HL-60 (cell line): ENCODE data around the gene DNAJC17.

Source experiments
- DNase-seq, 2 experiments: peaks; one replicate each; pipeline ENCODE4 v3.0.0-alpha.2; 2010 to 2020; ENCODE audit warnings: low read depth in 1 of 2, low spot score in 1 of 2
- H3K27ac ChIP-seq: fragments of 250-450 bp; sonication (Bioruptor Pico); replicated peaks from 2 replicates; pipeline ENCODE4 v1.5.1; 2020; ENCODE audit warnings: mild to moderate bottlenecking, moderate library complexity
- H3K27me3 ChIP-seq: fragments of 250-450 bp; sonication (Bioruptor Pico); 2 replicates; pipeline ENCODE4 v1.5.1; 2021; ENCODE audit warnings: mild to moderate bottlenecking, moderate library complexity; ENCODE audit not compliant: insufficient read depth, poor library complexity, severe bottlenecking
- H3K4me3 ChIP-seq: replicated peaks from 2 replicates; pipeline ENCODE4 v1.5.1; 2011; ENCODE audit warnings: mild to moderate bottlenecking, control low read depth, low read length; ENCODE audit not compliant: insufficient read depth
- GABPA ChIP-seq: IDR thresholded peaks from 2 replicates; pipeline ENCODE4 v1.6.1; 2012; ENCODE audit warnings: low read depth
- POLR2AphosphoS5 ChIP-seq: IDR thresholded peaks from 2 replicates; pipeline ENCODE4 v1.6.1; 2012; ENCODE audit warnings: low read depth
- SPI1 ChIP-seq: IDR thresholded peaks from 2 replicates; pipeline ENCODE4 v1.6.1; 2012; ENCODE audit warnings: low read depth, mild to moderate bottlenecking, borderline replicate concordance
- TF ChIP-seq, protein P1 (sequence below): IDR thresholded peaks from 2 replicates; pipeline ENCODE4 v1.6.1; 2012; ENCODE audit warnings: low read depth; ENCODE audit not compliant: insufficient replicate concordance
- TF ChIP-seq, protein P2 (sequence below): IDR thresholded peaks from one replicate; pipeline ENCODE4 v1.5.1; 2011; ENCODE audit warnings: low read length, control low read depth, inconsistent platforms; ENCODE audit not compliant: insufficient read depth

Gene DNAJC17

DNA sequence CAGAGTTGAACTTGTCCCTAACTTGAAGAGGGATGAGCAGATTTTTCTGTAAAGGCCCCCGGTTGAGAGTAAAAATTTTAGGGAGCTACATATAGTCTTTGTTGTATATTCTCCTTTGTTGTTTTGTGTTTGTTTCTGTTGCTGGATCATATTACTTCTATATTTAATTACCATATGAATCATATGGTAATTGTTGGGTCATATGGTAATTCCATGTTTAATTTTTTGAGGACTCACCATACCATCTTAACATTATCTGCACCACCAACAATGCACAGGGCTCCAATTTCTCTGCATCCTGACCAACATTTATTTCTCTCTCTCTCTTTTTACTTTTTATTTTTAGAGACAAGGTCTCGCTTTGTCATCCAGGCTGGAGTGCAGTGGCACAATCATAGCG, 7.8 kb downstream of the DNAJC17 start:
- TF ChIP-seq SPI1 (no peak), GABPA (no peak), POLR2AphosphoS5 (no peak)
- TF ChIP-seq, protein P1, sequence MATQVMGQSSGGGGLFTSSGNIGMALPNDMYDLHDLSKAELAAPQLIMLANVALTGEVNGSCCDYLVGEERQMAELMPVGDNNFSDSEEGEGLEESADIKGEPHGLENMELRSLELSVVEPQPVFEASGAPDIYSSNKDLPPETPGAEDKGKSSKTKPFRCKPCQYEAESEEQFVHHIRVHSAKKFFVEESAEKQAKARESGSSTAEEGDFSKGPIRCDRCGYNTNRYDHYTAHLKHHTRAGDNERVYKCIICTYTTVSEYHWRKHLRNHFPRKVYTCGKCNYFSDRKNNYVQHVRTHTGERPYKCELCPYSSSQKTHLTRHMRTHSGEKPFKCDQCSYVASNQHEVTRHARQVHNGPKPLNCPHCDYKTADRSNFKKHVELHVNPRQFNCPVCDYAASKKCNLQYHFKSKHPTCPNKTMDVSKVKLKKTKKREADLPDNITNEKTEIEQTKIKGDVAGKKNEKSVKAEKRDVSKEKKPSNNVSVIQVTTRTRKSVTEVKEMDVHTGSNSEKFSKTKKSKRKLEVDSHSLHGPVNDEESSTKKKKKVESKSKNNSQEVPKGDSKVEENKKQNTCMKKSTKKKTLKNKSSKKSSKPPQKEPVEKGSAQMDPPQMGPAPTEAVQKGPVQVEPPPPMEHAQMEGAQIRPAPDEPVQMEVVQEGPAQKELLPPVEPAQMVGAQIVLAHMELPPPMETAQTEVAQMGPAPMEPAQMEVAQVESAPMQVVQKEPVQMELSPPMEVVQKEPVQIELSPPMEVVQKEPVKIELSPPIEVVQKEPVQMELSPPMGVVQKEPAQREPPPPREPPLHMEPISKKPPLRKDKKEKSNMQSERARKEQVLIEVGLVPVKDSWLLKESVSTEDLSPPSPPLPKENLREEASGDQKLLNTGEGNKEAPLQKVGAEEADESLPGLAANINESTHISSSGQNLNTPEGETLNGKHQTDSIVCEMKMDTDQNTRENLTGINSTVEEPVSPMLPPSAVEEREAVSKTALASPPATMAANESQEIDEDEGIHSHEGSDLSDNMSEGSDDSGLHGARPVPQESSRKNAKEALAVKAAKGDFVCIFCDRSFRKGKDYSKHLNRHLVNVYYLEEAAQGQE, result no peak
- TF ChIP-seq, protein P2, sequence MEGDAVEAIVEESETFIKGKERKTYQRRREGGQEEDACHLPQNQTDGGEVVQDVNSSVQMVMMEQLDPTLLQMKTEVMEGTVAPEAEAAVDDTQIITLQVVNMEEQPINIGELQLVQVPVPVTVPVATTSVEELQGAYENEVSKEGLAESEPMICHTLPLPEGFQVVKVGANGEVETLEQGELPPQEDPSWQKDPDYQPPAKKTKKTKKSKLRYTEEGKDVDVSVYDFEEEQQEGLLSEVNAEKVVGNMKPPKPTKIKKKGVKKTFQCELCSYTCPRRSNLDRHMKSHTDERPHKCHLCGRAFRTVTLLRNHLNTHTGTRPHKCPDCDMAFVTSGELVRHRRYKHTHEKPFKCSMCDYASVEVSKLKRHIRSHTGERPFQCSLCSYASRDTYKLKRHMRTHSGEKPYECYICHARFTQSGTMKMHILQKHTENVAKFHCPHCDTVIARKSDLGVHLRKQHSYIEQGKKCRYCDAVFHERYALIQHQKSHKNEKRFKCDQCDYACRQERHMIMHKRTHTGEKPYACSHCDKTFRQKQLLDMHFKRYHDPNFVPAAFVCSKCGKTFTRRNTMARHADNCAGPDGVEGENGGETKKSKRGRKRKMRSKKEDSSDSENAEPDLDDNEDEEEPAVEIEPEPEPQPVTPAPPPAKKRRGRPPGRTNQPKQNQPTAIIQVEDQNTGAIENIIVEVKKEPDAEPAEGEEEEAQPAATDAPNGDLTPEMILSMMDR, result no peak
- Histone ChIP-seq H3K27ac (no peak overlapping the region), H3K4me3 (no peak overlapping the region), H3K27me3 (no peaks in the 10 kb centered on the region)
- no peak for DNase-seq

DNA sequence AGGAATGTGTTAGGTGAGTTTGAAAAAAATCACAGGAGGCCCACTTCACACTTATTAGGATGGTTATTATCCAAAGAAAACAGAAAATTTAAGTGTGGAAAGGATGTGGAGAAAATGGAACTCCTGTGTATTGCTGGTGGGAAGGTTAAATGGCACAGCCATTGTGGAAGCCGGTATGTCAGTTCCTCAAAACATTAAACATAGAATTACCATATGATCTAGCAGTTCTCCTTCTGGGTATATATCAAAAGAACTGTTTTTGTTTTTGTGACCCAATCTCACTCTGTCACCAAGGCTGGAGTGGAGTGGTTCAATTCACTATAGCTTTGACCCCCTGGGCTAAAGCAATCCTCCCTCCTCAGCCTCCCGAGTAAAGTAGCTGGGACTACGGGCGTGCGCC, 10.8 kb downstream of the DNAJC17 start:
- H3K27ac ChIP-seq, result no peak overlapping the region
- H3K27me3 ChIP-seq, result no peaks in the 10 kb centered on the region
- TF ChIP-seq, protein P1, result no peak
- TF ChIP-seq GABPA, result no peak
- no peak for TF ChIP-seq POLR2AphosphoS5
- peak; percentile 72; the same call in 1 of the 2 replicates for TF ChIP-seq SPI1
- TF ChIP-seq, protein P2, result no peak
- no peak overlapping the region for H3K4me3 ChIP-seq
- no peak for DNase-seq

DNA sequence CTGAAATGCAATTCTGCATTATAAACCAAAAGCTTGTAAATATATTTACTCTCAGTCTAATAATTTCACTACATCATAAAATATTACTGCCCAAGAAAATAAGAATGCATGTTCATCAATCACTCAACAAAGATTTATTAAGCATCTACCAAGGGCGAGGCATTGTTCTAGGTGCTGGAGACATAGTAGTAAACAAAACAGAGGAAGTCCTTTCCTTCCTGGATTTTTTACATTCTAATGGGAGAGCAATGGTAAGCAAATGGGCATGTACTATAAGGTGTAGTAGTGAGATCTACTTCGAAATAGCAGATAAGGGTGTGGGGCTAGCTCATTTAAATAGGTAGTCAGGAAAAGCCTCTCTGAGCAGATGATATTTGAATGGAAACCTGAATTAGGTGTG, 11.2 kb downstream of the DNAJC17 start:
- DNase-seq, result no peak
- TF ChIP-seq SPI1, result no peak
- no peak for TF ChIP-seq GABPA
- TF ChIP-seq, protein P1, result no peak
- TF ChIP-seq, protein P2, result no peak
- no peak for TF ChIP-seq POLR2AphosphoS5
- Histone ChIP-seq H3K27ac (peak overlapping the region; percentile 16; the same call in 1 of the 2 replicates), H3K27me3 (no peaks in the 10 kb centered on the region), H3K4me3 (no peak overlapping the region)
